Uterus (tissue), 4 donors: ENCODE data around the gene DIAPH2. TPM values are rescaled to one million over a fixed set of nuclear protein-coding genes. Genes with fewer than 3 reads are reported as not detected.

Experiments used
- DNase-seq, 2 donors: peaks; one replicate each; pipeline ENCODE4 v3.0.0-alpha.2; 2019 to 2020
- H3K27ac ChIP-seq, 2 donors: fragments of 200-600 bp; sonication (generic); 1 replicate in 1 of 2; 2 replicates in 1 of 2; pipeline ENCODE4 v1.5.1; 2016 to 2018
- H3K27me3 ChIP-seq, 2 donors: fragments of 200-600 bp; sonication (generic); one replicate each; pipeline ENCODE4 v1.5.1; 2018 to 2019; ENCODE audit warnings: control low read depth in 1 of 2
- H3K36me3 ChIP-seq, 2 donors: fragments of 200-600 bp; sonication (generic); one replicate each; pipeline ENCODE4 v1.5.1; 2019; ENCODE audit warnings: control low read depth in 1 of 2
- H3K4me1 ChIP-seq, 2 donors: fragments of 200-600 bp; sonication (generic); one replicate each; pipeline ENCODE4 v1.5.1; 2018 to 2019; ENCODE audit warnings: control low read depth in 1 of 2
- H3K4me3 ChIP-seq, 2 donors: fragments of 200-600 bp; sonication (generic); 1 replicate in 1 of 2; 2 replicates in 1 of 2; pipeline ENCODE4 v1.5.1; 2018 to 2019; ENCODE audit warnings: mild to moderate bottlenecking in 1 of 2
- H3K9me3 ChIP-seq, 2 donors: fragments of 200-600 bp; sonication (generic); one replicate each; pipeline ENCODE4 v1.5.1; 2019; ENCODE audit warnings: control low read depth in 1 of 2
- POLR2A ChIP-seq, 2 donors: fragments of 450-650 bp; IDR thresholded peaks; one replicate each; pipeline ENCODE4 v1.6.1; 2016; ENCODE audit warnings: antibody characterized with exemption in 2 of 2, mild to moderate bottlenecking in 1 of 2, moderate library complexity in 1 of 2
- intact Hi-C: fragments of 100-400 bp; cut with DNase I; formaldehyde crosslinking; loops from one replicate; pipeline ENCODE4 v1.15.1; 2023; ENCODE audit warnings: low total_unique reads
- total RNA-seq, 4 donors: library from RNA; depleted of rRNA in 3 of 4; stranded (reverse); fragments of >200 nt in 3 of 4; gene quantifications; one replicate each; pipeline versions ENCODE4 v1.1.0 to v1.2.4, GENCODE V29; 2014 to 2023
- TF ChIP-seq, protein P1 (sequence below), 4 experiments: fragments of 200-600 bp in 2 of 4; fragments of 450-650 bp in 2 of 4; sonication (generic) in 2 of 4; IDR thresholded peaks; one replicate each; pipeline ENCODE4 v1.5.1; 2016 to 2019; ENCODE audit warnings: antibody characterized with exemption in 4 of 4, mild to moderate bottlenecking in 2 of 4, moderate library complexity in 1 of 4
- donor health status: DM: yes; HTN: yes; CAD: no.

The DIAPH2 gene
- total RNA-seq, 4 donors from 2014 or later: 16.7 to 41.5 (median 30.3) TPM

DNA sequence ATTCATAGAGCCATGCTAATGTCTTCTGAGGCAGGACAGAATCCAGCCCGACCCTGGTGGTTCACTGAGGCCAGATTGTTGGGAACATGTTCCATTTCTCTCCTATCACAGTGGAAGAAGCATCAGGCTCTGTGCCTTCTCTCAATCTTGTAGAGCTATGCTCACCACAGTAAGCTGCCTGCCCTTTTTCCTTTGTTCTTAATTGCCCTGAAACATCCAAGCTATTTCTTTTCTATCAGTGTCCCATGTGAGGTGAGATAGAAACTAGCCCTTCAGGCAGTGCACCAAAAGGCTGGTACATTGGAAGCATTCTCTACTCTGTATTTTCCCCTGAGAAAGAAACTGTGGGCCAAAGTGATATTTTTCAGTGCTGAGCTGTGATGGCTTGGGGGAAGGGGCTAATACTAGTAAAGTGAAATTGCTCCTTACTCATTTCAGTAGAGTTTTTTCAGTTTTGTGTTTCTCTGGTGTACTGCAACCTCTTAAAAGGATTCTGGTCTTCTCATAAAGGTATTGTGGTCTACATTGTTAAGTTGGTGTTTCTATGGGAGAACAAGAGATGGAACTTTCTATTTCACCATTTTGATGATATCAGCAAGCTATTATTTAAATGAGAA lies 810.2 kb downstream of the DIAPH2 start:
- Histone ChIP-seq H3K36me3 (no peaks in the 10 kb centered on the region), H3K27ac (no peak overlapping the region)
- intact Hi-C loops: no loop called here

DNA sequence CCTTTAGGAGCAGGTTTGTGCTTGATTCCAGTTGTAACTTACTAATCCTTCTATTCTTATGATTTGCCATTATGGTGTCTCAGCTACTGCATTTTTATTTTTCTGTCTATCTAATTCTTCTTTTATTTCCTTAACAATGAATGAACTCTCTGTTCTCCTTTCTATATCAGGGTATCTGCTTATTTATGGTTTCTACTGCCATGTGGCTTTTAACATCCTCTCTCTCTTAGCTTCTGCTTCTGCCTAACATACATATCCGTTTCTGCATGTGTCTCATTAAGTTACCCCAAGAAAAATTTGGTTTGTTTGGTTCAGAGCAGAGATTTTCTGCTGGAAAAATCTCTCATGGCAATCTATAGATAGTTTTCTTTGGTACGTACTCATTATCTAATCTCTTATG lies 813.5 kb downstream of the DIAPH2 start:
- TF ChIP-seq, protein P1, sequence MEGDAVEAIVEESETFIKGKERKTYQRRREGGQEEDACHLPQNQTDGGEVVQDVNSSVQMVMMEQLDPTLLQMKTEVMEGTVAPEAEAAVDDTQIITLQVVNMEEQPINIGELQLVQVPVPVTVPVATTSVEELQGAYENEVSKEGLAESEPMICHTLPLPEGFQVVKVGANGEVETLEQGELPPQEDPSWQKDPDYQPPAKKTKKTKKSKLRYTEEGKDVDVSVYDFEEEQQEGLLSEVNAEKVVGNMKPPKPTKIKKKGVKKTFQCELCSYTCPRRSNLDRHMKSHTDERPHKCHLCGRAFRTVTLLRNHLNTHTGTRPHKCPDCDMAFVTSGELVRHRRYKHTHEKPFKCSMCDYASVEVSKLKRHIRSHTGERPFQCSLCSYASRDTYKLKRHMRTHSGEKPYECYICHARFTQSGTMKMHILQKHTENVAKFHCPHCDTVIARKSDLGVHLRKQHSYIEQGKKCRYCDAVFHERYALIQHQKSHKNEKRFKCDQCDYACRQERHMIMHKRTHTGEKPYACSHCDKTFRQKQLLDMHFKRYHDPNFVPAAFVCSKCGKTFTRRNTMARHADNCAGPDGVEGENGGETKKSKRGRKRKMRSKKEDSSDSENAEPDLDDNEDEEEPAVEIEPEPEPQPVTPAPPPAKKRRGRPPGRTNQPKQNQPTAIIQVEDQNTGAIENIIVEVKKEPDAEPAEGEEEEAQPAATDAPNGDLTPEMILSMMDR (IDR thresholded peaks at IDR 0.05): no peak
- no peak for TF ChIP-seq POLR2A (IDR thresholded peaks at IDR 0.05)
- Histone ChIP-seq H3K36me3 (no peaks in the 10 kb centered on the region), H3K27ac (no peak overlapping the region), H3K4me1 (no peaks in the 10 kb centered on the region), H3K4me3 (no peak overlapping the region), H3K9me3 (no peaks in the 10 kb centered on the region), H3K27me3 (no peaks in the 10 kb centered on the region)
- DNase-seq: no peak
- intact Hi-C loops: no loop called here

More for the DNA sequence above, 810.2 kb downstream of the DIAPH2 start:
- Histone ChIP-seq H3K9me3 (no peaks in the 10 kb centered on the region), H3K4me1 (no peaks in the 10 kb centered on the region), H3K4me3 (no peak overlapping the region), H3K27me3 (no peaks in the 10 kb centered on the region)
- TF ChIP-seq, protein P1 (IDR thresholded peaks at IDR 0.05): no peak
- no peak for TF ChIP-seq POLR2A (IDR thresholded peaks at IDR 0.05)
- DNase-seq: no peak

DNA sequence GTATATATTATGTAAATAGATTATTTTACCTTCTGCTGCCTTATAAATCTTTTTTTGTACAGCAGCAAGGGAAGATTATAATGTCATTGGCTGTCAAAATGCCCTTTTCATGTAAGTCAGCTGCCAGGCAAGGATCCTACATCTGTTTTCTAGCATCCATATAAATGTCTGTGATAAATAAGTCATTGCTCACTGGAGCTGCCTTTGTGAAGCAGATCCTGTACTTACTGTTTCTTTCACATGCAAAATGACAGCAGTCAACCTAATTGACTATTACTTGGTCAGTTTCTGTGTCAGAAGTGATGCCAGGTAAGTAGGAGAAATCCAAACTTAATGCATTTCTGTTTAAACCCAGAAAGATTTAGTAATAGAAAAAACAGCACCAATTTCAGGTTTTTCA lies 819.8 kb downstream of the DIAPH2 start:
- no peaks in the 10 kb centered on the region for H3K27me3 ChIP-seq
- H3K4me1 ChIP-seq: no peaks in the 10 kb centered on the region
- H3K27ac ChIP-seq: no peak overlapping the region
- no peaks in the 10 kb centered on the region for H3K36me3 ChIP-seq
- TF ChIP-seq POLR2A (IDR thresholded peaks at IDR 0.05): no peak
- TF ChIP-seq, protein P1 (IDR thresholded peaks at IDR 0.05): no peak
- DNase-seq: no peak
- no peaks in the 10 kb centered on the region for H3K9me3 ChIP-seq
- no peak overlapping the region for H3K4me3 ChIP-seq
- intact Hi-C loops: no loop called here

DNA sequence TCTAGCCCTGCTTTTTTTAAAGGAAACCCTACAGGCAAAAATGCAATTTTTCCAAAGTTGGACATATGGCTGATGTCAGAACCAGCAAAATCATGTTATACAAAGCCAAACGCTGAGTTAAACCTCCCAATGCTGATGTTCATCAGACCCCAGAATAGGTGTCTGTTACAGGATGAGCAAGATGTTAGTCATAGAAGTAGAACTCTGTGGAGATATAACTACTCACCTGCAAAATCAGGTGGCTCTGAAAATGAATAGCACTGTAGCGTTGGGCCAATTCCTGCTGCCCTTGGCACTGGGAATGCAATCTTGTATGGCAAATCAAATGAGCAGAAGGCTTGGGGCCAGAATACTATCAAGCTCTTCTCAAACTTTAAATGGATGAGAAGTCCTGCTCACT lies 833.1 kb downstream of the DIAPH2 start:
- TF ChIP-seq, protein P1 (IDR thresholded peaks at IDR 0.05): no peak
- TF ChIP-seq POLR2A (IDR thresholded peaks at IDR 0.05): no peak
- no peak for DNase-seq
- Histone ChIP-seq H3K36me3 (peaks cover 0 to 2% of the 10 kb centered on the region in 2 donors), H3K27ac (no peak overlapping the region), H3K27me3 (no peaks in the 10 kb centered on the region), H3K4me1 (no peaks in the 10 kb centered on the region), H3K4me3 (no peak overlapping the region), H3K9me3 (no peaks in the 10 kb centered on the region)
- intact Hi-C loops: no loop called here

DNA sequence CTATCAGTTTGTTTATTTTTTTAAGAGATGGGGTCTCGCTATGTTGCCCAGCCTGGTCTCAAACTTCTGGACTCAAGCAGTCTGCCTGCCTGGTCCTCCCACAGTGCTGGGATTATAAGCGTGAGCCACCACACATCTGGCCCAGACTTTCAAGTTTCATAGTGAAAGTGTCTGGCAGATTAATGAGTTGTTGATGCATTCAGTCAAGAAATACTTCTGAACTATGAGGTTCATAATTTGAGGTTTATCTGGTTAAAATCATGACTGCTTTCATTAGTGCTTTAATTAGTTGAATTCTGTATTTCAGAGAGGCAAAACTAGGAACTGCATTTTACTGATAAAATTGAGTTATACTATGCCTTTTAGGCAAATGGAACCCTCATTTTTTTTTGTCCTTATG lies 837.7 kb downstream of the DIAPH2 start:
- no peaks in the 10 kb centered on the region for H3K4me1 ChIP-seq
- H3K4me3 ChIP-seq: no peak overlapping the region
- H3K27ac ChIP-seq: no peak overlapping the region
- DNase-seq: no peak
- intact Hi-C loops: no loop called here
- TF ChIP-seq, protein P1 (IDR thresholded peaks at IDR 0.05): no peak
- no peak for TF ChIP-seq POLR2A (IDR thresholded peaks at IDR 0.05)
- H3K27me3 ChIP-seq: no peaks in the 10 kb centered on the region
- H3K9me3 ChIP-seq: no peaks in the 10 kb centered on the region
- H3K36me3 ChIP-seq: peaks cover 0 to 2% of the 10 kb centered on the region in 2 donors
